OCI-LY7 (cell line): Measurements from ENCODE around the gene CNDP1. TPM values are rescaled to one million over a fixed set of nuclear protein-coding genes. Genes with fewer than 3 reads are reported as not detected.

Source experiments
- BruUV-seq: library from RNA; stranded (reverse); fragments of 400-500 nt; replicated peaks from 2 replicates; lab custom pipeline; 2021; lab: Mats Ljungman, UMichigan
- CTCF ChIA-PET: fragments of 300-600 bp; sonication (Branson Sonifier 250); formaldehyde crosslinking; loops from one replicate; lab custom pipeline; 2022; ENCODE audit warnings: antibody characterized with exemption; ENCODE audit not compliant: unreplicated experiment; lab: Charles Lee
- POLR2A ChIA-PET: fragments of 300-600 bp; sonication (Branson Sonifier 250); formaldehyde crosslinking; loops from one replicate; lab custom pipeline; 2022; ENCODE audit warnings: antibody characterized with exemption; lab: Charles Lee
- DNase-seq: peaks from one replicate; pipeline ENCODE4 v3.0.0-alpha.2; 2015; ENCODE audit warnings: low spot score
- H2AFZ ChIP-seq: fragments of 200-600 bp; sonication (generic), shearing (Covaris generic); 2 replicates; pipeline ENCODE4 v1.6.1; 2014; ENCODE audit warnings: mild to moderate bottlenecking, antibody characterized with exemption, low read length, moderate library complexity
- H3K27ac ChIP-seq: fragments of 200-600 bp; sonication (generic); 2 replicates; pipeline ENCODE4 v1.5.1; 2014; ENCODE audit warnings: mixed run types, low read depth, mild to moderate bottlenecking, moderate library complexity, low read length, inconsistent platforms; ENCODE audit not compliant: poor library complexity, severe bottlenecking
- H3K36me3 ChIP-seq: fragments of 200-600 bp; sonication (generic); 2 replicates; pipeline ENCODE4 v1.6.1; 2014; ENCODE audit warnings: mild to moderate bottlenecking, antibody characterized with exemption, low read length, moderate library complexity, mixed read lengths; ENCODE audit not compliant: insufficient read depth
- H3K4me1 ChIP-seq: fragments of 200-600 bp; sonication (generic); 2 replicates; pipeline ENCODE4 v1.5.1; 2014; ENCODE audit warnings: mild to moderate bottlenecking, low read length; ENCODE audit not compliant: insufficient read depth, poor library complexity, severe bottlenecking
- H3K4me2 ChIP-seq: fragments of 200-600 bp; sonication (generic); 2 replicates; pipeline ENCODE4 v1.6.1; 2014; ENCODE audit warnings: mild to moderate bottlenecking, low read length
- H3K4me3 ChIP-seq: fragments of 200-600 bp; sonication (generic); 2 replicates; pipeline ENCODE4 v1.5.1; 2014; ENCODE audit warnings: mild to moderate bottlenecking, low read depth, low read length; ENCODE audit not compliant: poor library complexity, severe bottlenecking
- H3K79me2 ChIP-seq: fragments of 200-600 bp; sonication (generic); 2 replicates; pipeline ENCODE4 v1.6.1; 2016; ENCODE audit warnings: low read depth, mild to moderate bottlenecking, low read length, moderate library complexity, mixed read lengths; ENCODE audit not compliant: insufficient read depth
- H3K9me2 ChIP-seq: fragments of 200-600 bp; sonication (generic); 2 replicates; pipeline ENCODE4 v1.6.1; 2016; ENCODE audit warnings: mild to moderate bottlenecking, low read length, mixed read lengths; ENCODE audit not compliant: insufficient read depth
- H3K9me3 ChIP-seq: fragments of 200-600 bp; sonication (generic); 2 replicates; pipeline ENCODE4 v1.6.1; 2014; ENCODE audit warnings: mild to moderate bottlenecking, mixed run types, low read length, mixed read lengths
- H4K20me1 ChIP-seq: fragments of 200-600 bp; sonication (generic); 2 replicates; pipeline ENCODE4 v1.6.1; 2014; ENCODE audit warnings: mild to moderate bottlenecking, antibody characterized with exemption, low read length, moderate library complexity, mixed read lengths; ENCODE audit not compliant: insufficient read depth
- EZH2phosphoT487 ChIP-seq: fragments of 200-600 bp; sonication (generic); IDR thresholded peaks from 2 replicates; pipeline ENCODE4 v1.6.1; 2018; ENCODE audit warnings: low read depth, borderline replicate concordance, mild to moderate bottlenecking, mixed run types, antibody characterized with exemption, low read length, moderate library complexity, mixed read lengths
- intact Hi-C: fragments of 100-400 bp; cut with micrococcal nuclease; formaldehyde crosslinking; loops from one replicate; pipeline ENCODE4 v1.10.0; 2022; ENCODE audit not compliant: unreplicated experiment
- total RNA-seq, 2 experiments: library from RNA; depleted of rRNA in 1 of 2; stranded (reverse); fragments of >200 nt in 1 of 2; shearing (Covaris generic) in 1 of 2; gene quantifications; 2 replicates each; pipeline ENCODE4 v1.2.3, GENCODE V29; 2014 to 2022
- TF ChIP-seq, protein P1 (sequence below): fragments of 200-600 bp; sonication (generic); conservative IDR thresholded peaks from 2 replicates; pipeline ENCODE4 v1.5.1; 2014; ENCODE audit warnings: mild to moderate bottlenecking, antibody characterized with exemption, low read length, moderate library complexity, mixed read lengths

CNDP1 gene
- total RNA-seq, 2 experiments from 2014 or later, result not detected

DNA sequence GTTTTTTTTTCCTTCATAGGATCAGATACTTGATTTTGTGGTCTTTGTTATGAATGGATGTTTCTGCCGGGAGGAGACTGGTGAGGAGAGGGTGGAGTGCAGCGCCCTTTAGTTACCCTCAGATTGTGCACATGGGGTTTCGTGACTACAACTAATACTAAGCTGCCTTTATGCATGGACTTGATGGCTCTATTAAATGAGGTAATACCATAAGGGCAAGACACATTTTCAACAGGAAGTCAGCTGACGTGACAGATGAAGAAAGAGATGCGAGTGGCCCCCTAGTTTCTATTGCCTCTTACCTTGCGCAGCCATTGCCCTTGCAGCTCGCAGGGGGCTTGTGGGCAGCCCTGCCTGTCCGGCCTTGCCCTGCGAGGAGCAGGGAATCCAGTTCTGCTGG is 87.8 kb downstream of the CNDP1 start:
- Histone ChIP-seq H3K4me2 (no peak overlapping the region), H2AFZ (no peak overlapping the region), H3K9me3 (no peaks in the 10 kb centered on the region), H3K79me2 (0 out of 2 replicates have a peak, but pooled peaks cover 3% of the 10 kb centered on the region), H3K36me3 (no peaks in the 10 kb centered on the region), H3K4me3 (no peak overlapping the region), H3K27ac (no peak overlapping the region), H4K20me1 (no peaks in the 10 kb centered on the region; the same call in 1 of the 2 replicates), H3K4me1 (no peaks in the 10 kb centered on the region), H3K9me2 (no peaks in the 10 kb centered on the region)
- ChIA-PET CTCF (no interaction called here), POLR2A (no interaction called here)
- no peak for TF ChIP-seq EZH2phosphoT487
- BruUV-seq, result no TSS peak
- no peak for DNase-seq
- intact Hi-C loops, result no loop called here

DNA sequence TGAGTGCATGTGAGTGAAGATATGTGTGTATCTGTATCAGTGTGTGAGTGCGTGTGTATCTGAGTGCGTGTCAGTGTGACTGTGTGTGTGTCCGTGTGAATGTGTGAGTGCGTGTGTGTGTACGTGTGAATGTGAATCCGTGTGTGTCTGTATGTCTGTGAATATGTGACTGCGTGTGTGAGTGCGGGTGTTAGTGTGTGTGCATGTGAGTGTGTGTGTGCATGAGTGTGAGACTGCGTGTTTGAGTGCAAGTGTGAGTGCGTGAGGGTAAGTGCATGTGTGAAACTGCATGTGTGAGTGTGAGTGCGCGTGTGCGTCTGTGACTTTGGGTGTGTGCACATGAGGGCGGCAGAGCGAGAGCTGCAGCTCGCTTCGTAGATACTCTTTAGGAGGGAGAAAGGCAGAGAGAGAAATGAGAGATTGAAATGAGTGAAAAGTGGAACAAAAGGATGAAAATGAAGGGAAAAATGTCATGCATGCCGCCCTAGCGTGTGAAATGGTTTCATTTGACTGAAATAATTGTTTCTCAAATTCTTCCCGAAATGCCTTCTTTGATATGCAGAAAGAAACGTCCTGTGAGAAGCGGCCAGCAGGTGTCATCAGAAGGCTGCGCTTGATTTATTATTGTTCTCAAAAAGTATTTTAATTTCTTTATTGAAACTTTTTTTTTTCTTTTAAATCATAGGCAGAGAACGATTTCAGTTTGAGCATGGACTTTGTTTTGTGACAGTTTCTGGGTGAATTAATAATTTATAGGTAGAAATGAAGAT is 88.9 kb downstream of the CNDP1 start:
- no peaks in the 10 kb centered on the region for H3K9me3 ChIP-seq
- no peaks in the 10 kb centered on the region for H3K4me1 ChIP-seq
- intact Hi-C loops, result no loop called here
- DNase-seq, result no peak
- ChIA-PET POLR2A (no interaction called here), CTCF (no interaction called here)
- no peaks in the 10 kb centered on the region; the same call in 1 of the 2 replicates for H4K20me1 ChIP-seq
- H3K4me2 ChIP-seq, result no peak overlapping the region
- no peaks in the 10 kb centered on the region for H3K36me3 ChIP-seq
- TF ChIP-seq, protein P1, sequence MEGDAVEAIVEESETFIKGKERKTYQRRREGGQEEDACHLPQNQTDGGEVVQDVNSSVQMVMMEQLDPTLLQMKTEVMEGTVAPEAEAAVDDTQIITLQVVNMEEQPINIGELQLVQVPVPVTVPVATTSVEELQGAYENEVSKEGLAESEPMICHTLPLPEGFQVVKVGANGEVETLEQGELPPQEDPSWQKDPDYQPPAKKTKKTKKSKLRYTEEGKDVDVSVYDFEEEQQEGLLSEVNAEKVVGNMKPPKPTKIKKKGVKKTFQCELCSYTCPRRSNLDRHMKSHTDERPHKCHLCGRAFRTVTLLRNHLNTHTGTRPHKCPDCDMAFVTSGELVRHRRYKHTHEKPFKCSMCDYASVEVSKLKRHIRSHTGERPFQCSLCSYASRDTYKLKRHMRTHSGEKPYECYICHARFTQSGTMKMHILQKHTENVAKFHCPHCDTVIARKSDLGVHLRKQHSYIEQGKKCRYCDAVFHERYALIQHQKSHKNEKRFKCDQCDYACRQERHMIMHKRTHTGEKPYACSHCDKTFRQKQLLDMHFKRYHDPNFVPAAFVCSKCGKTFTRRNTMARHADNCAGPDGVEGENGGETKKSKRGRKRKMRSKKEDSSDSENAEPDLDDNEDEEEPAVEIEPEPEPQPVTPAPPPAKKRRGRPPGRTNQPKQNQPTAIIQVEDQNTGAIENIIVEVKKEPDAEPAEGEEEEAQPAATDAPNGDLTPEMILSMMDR, result peak; percentile 54
- no peak for TF ChIP-seq EZH2phosphoT487
- no peak overlapping the region for H3K4me3 ChIP-seq
- no peaks in the 10 kb centered on the region for H3K9me2 ChIP-seq
- 0 out of 2 replicates have a peak, but pooled peaks cover 3% of the 10 kb centered on the region for H3K79me2 ChIP-seq
- H2AFZ ChIP-seq, result no peak overlapping the region
- no TSS peak for BruUV-seq
- H3K27ac ChIP-seq, result no peak overlapping the region

DNA sequence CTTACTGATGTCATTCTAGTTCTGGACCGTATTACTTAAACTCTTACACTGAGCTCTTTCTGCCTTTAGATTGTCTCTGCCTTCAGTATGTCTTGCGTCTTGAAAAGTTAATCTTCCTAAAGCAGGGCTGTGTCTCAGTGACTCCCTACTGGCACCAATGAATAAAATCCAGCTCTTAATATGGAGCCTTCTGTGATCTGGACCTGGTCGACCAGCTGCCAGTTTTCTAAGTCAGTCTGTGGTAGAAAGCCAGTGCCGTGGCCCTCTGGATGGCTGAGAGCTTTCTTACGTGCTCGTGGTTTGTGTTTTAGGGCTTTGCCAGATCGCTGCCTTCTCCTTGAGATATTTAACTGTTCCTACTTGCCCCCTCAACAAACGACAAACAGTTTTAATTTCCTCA is 90.2 kb downstream of the CNDP1 start:
- Histone ChIP-seq H3K79me2 (0 out of 2 replicates have a peak, but pooled peaks cover 3% of the 10 kb centered on the region), H3K9me2 (no peaks in the 10 kb centered on the region), H2AFZ (no peak overlapping the region), H4K20me1 (no peaks in the 10 kb centered on the region; the same call in 1 of the 2 replicates), H3K4me2 (no peak overlapping the region), H3K4me3 (no peak overlapping the region), H3K27ac (no peak overlapping the region), H3K4me1 (no peaks in the 10 kb centered on the region), H3K9me3 (no peaks in the 10 kb centered on the region), H3K36me3 (no peaks in the 10 kb centered on the region)
- POLR2A ChIA-PET, result no interaction called here
- no TSS peak for BruUV-seq
- intact Hi-C loops, result no loop called here
- CTCF ChIA-PET, result no interaction called here
- TF ChIP-seq EZH2phosphoT487, result no peak
- TF ChIP-seq, protein P1, result no peak
- no peak for DNase-seq
